ENCODE data around the gene AKAP1. TPM values are rescaled to one million over a fixed set of nuclear protein-coding genes. Genes with fewer than 3 reads are reported as not detected.

Gene AKAP1
- total RNA-seq, 1 donor, result 14.5 TPM

- Histone ChIP-seq H3K9me3 (ENCODE audit: low read depth, low read length) (no peaks in the 10 kb centered on the region), H4K20me1 (ENCODE audit: insufficient read depth, low read length) (no peaks in the 10 kb centered on the region), H2AFZ (ENCODE audit: low read length) (peak overlapping the region; percentile 15), H3K4me2 (ENCODE audit: insufficient read depth, low read length) (no peak overlapping the region), H3K36me3 (ENCODE audit: insufficient read depth, low read length) (no peaks in the 10 kb centered on the region), H3K27me3 (ENCODE audit: insufficient read depth, low read length) (no peaks in the 10 kb centered on the region), H3K4me1 (ENCODE audit: insufficient read depth, low read length) (no peaks in the 10 kb centered on the region), H3K79me2 (ENCODE audit: insufficient read depth, low read length) (no peaks in the 10 kb centered on the region), H3K27ac (ENCODE audit: low read depth, low read length) (no peak overlapping the region), H3K4me3 (ENCODE audit: insufficient read depth, low read length) (no peak overlapping the region)
- TF ChIP-seq CTCF (IDR thresholded peaks at IDR 0.05; ENCODE audit: extremely low read depth, low read depth, low read length), result no peak
- DNase-seq (ENCODE audit: insufficient read length, low spot score, missing footprints), result no peak
These were observed 33.1 kb upstream of the AKAP1 start for GRCh38 chr17:57051886-57052361.

- no peaks in the 10 kb centered on the region for H3K36me3 ChIP-seq (ENCODE audit: insufficient read depth, low read length)
- no peak for DNase-seq (ENCODE audit: insufficient read length, low spot score, missing footprints)
- no peak for TF ChIP-seq CTCF (IDR thresholded peaks at IDR 0.05; ENCODE audit: extremely low read depth, low read depth, low read length)
- H4K20me1 ChIP-seq (ENCODE audit: insufficient read depth, low read length), result no peaks in the 10 kb centered on the region
- H3K79me2 ChIP-seq (ENCODE audit: insufficient read depth, low read length), result no peaks in the 10 kb centered on the region
- no peak overlapping the region for H3K4me2 ChIP-seq (ENCODE audit: insufficient read depth, low read length)
- no peaks in the 10 kb centered on the region for H3K27me3 ChIP-seq (ENCODE audit: insufficient read depth, low read length)
- no peaks in the 10 kb centered on the region for H3K4me1 ChIP-seq (ENCODE audit: insufficient read depth, low read length)
- H2AFZ ChIP-seq (ENCODE audit: low read length), result no peak overlapping the region
- H3K9me3 ChIP-seq (ENCODE audit: low read depth, low read length), result no peaks in the 10 kb centered on the region
- no peak overlapping the region for H3K4me3 ChIP-seq (ENCODE audit: insufficient read depth, low read length)
- H3K27ac ChIP-seq (ENCODE audit: low read depth, low read length), result no peak overlapping the region
These were observed 22.2 kb upstream of the AKAP1 start for GRCh38 chr17:57062865-57063264.

GRCh38 chr17:57067162-57067561, 17.9 kb upstream of the AKAP1 start:
- no peak overlapping the region for H3K27ac ChIP-seq (ENCODE audit: low read depth, low read length)
- H3K4me1 ChIP-seq (ENCODE audit: insufficient read depth, low read length), result no peaks in the 10 kb centered on the region
- no peak overlapping the region for H2AFZ ChIP-seq (ENCODE audit: low read length)
- no peaks in the 10 kb centered on the region for H3K9me3 ChIP-seq (ENCODE audit: low read depth, low read length)
- H3K27me3 ChIP-seq (ENCODE audit: insufficient read depth, low read length), result no peaks in the 10 kb centered on the region
- H4K20me1 ChIP-seq (ENCODE audit: insufficient read depth, low read length), result no peaks in the 10 kb centered on the region
- no peak for TF ChIP-seq CTCF (IDR thresholded peaks at IDR 0.05; ENCODE audit: extremely low read depth, low read depth, low read length)
- DNase-seq (ENCODE audit: insufficient read length, low spot score, missing footprints), result no peak
- no peak overlapping the region for H3K4me2 ChIP-seq (ENCODE audit: insufficient read depth, low read length)
- no peaks in the 10 kb centered on the region for H3K79me2 ChIP-seq (ENCODE audit: insufficient read depth, low read length)
- no peak overlapping the region for H3K4me3 ChIP-seq (ENCODE audit: insufficient read depth, low read length)
- no peaks in the 10 kb centered on the region for H3K36me3 ChIP-seq (ENCODE audit: insufficient read depth, low read length)

GRCh38 chr17:57067781-57068180, 17.3 kb upstream of the AKAP1 start:
- no peaks in the 10 kb centered on the region for H3K27me3 ChIP-seq (ENCODE audit: insufficient read depth, low read length)
- no peaks in the 10 kb centered on the region for H4K20me1 ChIP-seq (ENCODE audit: insufficient read depth, low read length)
- H3K79me2 ChIP-seq (ENCODE audit: insufficient read depth, low read length), result no peaks in the 10 kb centered on the region
- TF ChIP-seq CTCF (IDR thresholded peaks at IDR 0.05; ENCODE audit: extremely low read depth, low read depth, low read length), result no peak
- H3K36me3 ChIP-seq (ENCODE audit: insufficient read depth, low read length), result no peaks in the 10 kb centered on the region
- no peaks in the 10 kb centered on the region for H3K4me1 ChIP-seq (ENCODE audit: insufficient read depth, low read length)
- no peak for DNase-seq (ENCODE audit: insufficient read length, low spot score, missing footprints)
- H2AFZ ChIP-seq (ENCODE audit: low read length), result no peak overlapping the region
- H3K9me3 ChIP-seq (ENCODE audit: low read depth, low read length), result no peaks in the 10 kb centered on the region
- no peak overlapping the region for H3K4me3 ChIP-seq (ENCODE audit: insufficient read depth, low read length)
- no peak overlapping the region for H3K4me2 ChIP-seq (ENCODE audit: insufficient read depth, low read length)
- H3K27ac ChIP-seq (ENCODE audit: low read depth, low read length), result no peak overlapping the region

Data from osteoblast (primary cell).